Measurements from ENCODE around the gene TMEM207. TPM values are rescaled to one million over a fixed set of nuclear protein-coding genes. Genes with fewer than 3 reads are reported as not detected.

The TMEM207 gene
- total and polyA plus RNA-seq, 2 of the 8 experiments (the other 6 are each of a cell fraction or from before 2014, with no cell fraction given): not detected

- H3K79me1 ChIP-seq (ENCODE audit: low read depth, low read length): no peaks in the 10 kb centered on the region
- no peak for FAIRE-seq
- H2AK5ac ChIP-seq (ENCODE audit: low read depth, low read length): no peak overlapping the region
- no peak overlapping the region for H2BK5ac ChIP-seq (ENCODE audit: low read depth, low read length)
- no peaks in the 10 kb centered on the region for H3K9me3 ChIP-seq (ENCODE audit: insufficient read depth in 2 of 2, low read depth in 1 of 2, low read length in 1 of 2)
- H3K4me2 ChIP-seq (ENCODE audit: insufficient read depth in 1 of 2, low read depth in 2 of 2, low read length in 2 of 2): no peak overlapping the region
- no peak overlapping the region for H3K9ac ChIP-seq (replicated peaks in 1 of 4; ENCODE audit: extremely low read depth in 1 of 4, low read depth in 3 of 4, low read length in 3 of 4)
- ChIA-PET CTCF (ENCODE audit: partially characterized antibody) (interaction anchor here (0.6 to 1.3 kb wide), 2 partner anchors 12 to 135 kb away, joined by 4 read pairs; no protein-coding TSS in a partner anchor), POLR2A (ENCODE audit: partially characterized antibody) (no interaction called here)
- no peaks in the 10 kb centered on the region for H4K20me1 ChIP-seq (replicated peaks in 1 of 2; ENCODE audit: control insufficient read depth in 1 of 2, insufficient read depth in 2 of 2, low read length in 2 of 2)
- 80% methylated on average over 8 of the region's 8 CpGs; no CpG with 5 or more reads in 1 of the 2 experiments for WGBS, 2 experiments (ENCODE audit: extremely low coverage in 1 of 2, insufficient coverage in 1 of 2, insufficient read length in 1 of 2, insufficient replicate concordance in 2 of 2, low coverage in 1 of 2, low lambda C conversion rate in 2 of 2, missing lambda C conversion rate in 1 of 2)
- no peaks in the 10 kb centered on the region for H3K79me2 ChIP-seq (ENCODE audit: control insufficient read depth in 1 of 2, insufficient read depth in 2 of 2, low read length in 2 of 2)
- H3K4ac ChIP-seq (replicated peaks; ENCODE audit: insufficient read length, low read depth, low read length): no peak overlapping the region
- H3K4me3 ChIP-seq (ENCODE audit: extremely low read depth in 1 of 4, insufficient read depth in 2 of 4, low read depth in 3 of 4, low read length in 4 of 4): no peak overlapping the region
- no peak overlapping the region for H4K5ac ChIP-seq (ENCODE audit: insufficient read length, low read depth, low read length)
- H2BK20ac ChIP-seq (ENCODE audit: low read length): no peak overlapping the region
- H2BK15ac ChIP-seq (ENCODE audit: low read length): no peak overlapping the region
- no peak for DNase-seq (ENCODE audit: low read depth in 1 of 2, low spot score in 2 of 2)
- H3K23ac ChIP-seq (ENCODE audit: insufficient read length): peak overlapping the region; percentile 17
- H2BK120ac ChIP-seq (replicated peaks; ENCODE audit: low read depth, low read length): no peak overlapping the region
- H4K91ac ChIP-seq (replicated peaks; ENCODE audit: insufficient read length, low read length): no peak overlapping the region
- no peak overlapping the region for H3K14ac ChIP-seq (ENCODE audit: insufficient read length)
- H3K56ac ChIP-seq (replicated peaks; ENCODE audit: insufficient read length, low read depth, low read length): no peak overlapping the region
- no peak overlapping the region for H3K18ac ChIP-seq (ENCODE audit: extremely low read depth, low read length)
- no peaks in the 10 kb centered on the region for H3K23me2 ChIP-seq (ENCODE audit: low read depth, low read length)
- no peak overlapping the region for H2BK12ac ChIP-seq (ENCODE audit: low read depth, low read length)
- peaks cover 0 to 3% (median 0%) of the 10 kb centered on the region in 4 experiments; a peak in 1 of 7 replicates for H3K4me1 ChIP-seq (replicated peaks in 1 of 4; ENCODE audit: control insufficient read depth in 3 of 4, insufficient read depth in 4 of 4, low read length in 3 of 4)
- H3K27me3 ChIP-seq (replicated peaks in 1 of 4; ENCODE audit: control insufficient read depth in 3 of 4, extremely low read depth in 1 of 4, insufficient read depth in 3 of 4, low read length in 3 of 4): no peaks in the 10 kb centered on the region
- no peak overlapping the region for H2AFZ ChIP-seq (ENCODE audit: low read length)
- no peak overlapping the region for H4K8ac ChIP-seq (ENCODE audit: extremely low read depth, insufficient read depth, low read length)
- no peaks in the 10 kb centered on the region for H3K36me3 ChIP-seq (ENCODE audit: control insufficient read depth in 2 of 4, insufficient read depth in 4 of 4, low read length in 3 of 4)
- H3K27ac ChIP-seq (ENCODE audit: low read depth, low read length): no peak overlapping the region
- TF ChIP-seq TEAD4 (IDR thresholded peaks at IDR 0.05; ENCODE audit: low read depth, low read length) (no peak), JUND (IDR thresholded peaks at IDR 0.05; ENCODE audit: low read length) (no peak), SIRT6 (IDR thresholded peaks at IDR 0.05; ENCODE audit: low read length) (no peak), KDM1A (IDR thresholded peaks at IDR 0.05; ENCODE audit: borderline replicate concordance, low read length) (no peak)
Observed at GRCh38 chr3:190385731-190386688, 63.7 kb downstream of the TMEM207 start.

Data from H1 (cell line).